HG02870 (cell line): ENCODE results near the gene TBK1.

Experiments
- ATAC-seq: cut with Tn5 transposase; IDR thresholded peaks from one replicate; pipeline ENCODE4 v1.9.1; 2021; ENCODE audit warnings: mild to moderate bottlenecking, moderate library complexity; ENCODE audit not compliant: unreplicated experiment

TBK1 gene

GRCh38 chr12:64450711-64451486 is 1.0 kb upstream of the TBK1 start:
- ATAC-seq = no peak

DNA sequence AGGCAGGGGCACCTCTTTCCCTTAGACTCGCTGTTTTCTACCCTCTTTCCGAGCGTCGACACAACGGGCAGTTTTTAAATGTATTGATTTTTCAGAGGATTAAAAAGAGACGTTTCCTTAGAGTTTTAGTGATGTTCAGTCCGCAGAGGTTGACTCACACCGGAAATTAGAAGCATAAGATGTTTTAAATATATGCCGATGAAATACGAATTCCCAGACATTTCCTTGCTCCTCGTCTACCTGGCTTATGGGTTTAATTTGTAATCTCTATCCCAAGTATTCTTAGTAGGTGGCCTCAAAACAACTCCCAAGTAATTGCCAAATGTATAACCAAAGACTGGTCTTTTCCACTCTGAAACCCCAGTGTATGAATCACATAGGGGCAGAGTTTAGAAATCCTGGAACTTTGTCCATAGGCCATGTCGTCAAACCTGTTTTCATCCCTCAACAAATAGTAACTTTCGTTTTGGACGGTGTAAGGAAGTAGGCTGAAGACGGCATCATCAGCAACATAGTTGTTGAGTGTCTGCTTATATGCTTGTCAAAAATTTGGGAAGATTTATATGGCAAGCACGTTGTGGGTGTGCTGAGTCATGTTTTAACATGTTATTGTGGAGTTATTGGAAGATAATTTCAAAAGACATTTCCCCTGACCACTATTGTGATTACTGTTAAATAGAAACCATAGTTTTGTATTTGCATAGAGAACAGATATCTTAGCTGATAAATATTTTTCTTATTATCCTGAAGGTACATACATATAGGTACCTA is 824 bp downstream of the TBK1 start:
- no peak for ATAC-seq

- ATAC-seq = no peak
Observed at GRCh38 chr12:64455506-64455905, 3.6 kb downstream of the TBK1 start.

GRCh38 chr12:64456119-64456518 is 4.2 kb downstream of the TBK1 start:
- ATAC-seq = no peak

DNA sequence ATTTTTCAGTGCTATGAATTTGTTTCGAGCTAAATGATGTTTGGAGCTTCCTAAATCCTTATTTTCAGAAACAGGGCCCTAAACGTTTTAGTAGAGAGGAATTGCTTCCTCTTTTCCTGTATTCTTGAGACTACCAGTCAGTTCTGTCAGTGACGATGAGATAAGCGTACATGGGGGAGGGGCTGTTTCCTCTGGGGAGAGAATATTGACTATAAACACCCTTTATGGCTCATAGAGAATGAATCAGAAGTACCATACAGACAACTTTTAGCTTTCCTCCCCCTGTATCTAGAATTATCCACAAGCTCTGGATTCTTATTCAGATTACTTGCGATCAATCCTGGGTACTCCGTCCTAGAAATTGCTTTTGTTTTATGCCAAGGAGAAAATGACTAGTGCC is 5.1 kb downstream of the TBK1 start:
- no peak for ATAC-seq

DNA sequence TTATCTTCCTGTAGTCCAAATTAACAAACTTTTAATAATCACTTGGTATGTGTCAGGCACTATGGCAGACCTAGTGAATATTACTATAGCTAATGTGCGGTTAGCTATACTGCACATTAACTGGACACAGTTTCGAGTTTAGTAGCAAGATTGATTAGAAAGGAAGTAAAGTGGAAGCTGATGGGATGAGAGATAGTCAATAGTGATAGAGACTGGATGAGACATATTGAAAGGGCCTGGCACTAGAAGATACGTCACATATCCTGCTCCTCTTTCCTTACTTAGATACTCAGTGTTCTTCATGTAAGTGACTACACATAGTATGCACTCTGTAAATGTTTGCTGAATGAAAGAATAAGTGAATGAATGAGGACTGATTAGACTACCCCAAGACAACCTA is 5.5 kb downstream of the TBK1 start:
- ATAC-seq = no peak

- no peak for ATAC-seq
Observed at GRCh38 chr12:64457923-64458322, 6.0 kb downstream of the TBK1 start.

DNA sequence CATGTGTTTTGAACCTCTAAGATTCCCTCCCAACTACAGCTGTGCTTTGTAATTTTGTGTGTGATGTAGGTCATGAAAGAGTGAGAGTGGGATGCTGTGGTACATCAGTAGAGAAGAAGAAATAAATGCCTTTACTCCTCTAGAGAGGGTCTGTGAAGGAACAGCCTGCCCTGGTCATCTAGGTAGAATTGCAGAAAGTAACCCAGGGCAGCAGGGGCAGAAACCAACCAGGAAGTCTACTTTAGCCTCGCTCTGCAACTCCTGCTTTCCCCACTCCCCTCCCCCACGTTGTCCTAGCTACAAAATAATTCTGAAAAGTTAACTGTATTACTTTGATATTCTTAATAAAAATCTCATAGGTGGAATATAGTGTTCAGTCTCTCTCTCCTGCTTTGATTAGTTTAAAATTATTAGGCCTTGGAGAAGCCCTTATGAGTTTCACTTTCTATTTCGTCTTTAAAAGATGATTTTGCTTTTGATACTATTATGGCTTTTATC is 7.5 kb downstream of the TBK1 start:
- peak; percentile 50 for ATAC-seq

DNA sequence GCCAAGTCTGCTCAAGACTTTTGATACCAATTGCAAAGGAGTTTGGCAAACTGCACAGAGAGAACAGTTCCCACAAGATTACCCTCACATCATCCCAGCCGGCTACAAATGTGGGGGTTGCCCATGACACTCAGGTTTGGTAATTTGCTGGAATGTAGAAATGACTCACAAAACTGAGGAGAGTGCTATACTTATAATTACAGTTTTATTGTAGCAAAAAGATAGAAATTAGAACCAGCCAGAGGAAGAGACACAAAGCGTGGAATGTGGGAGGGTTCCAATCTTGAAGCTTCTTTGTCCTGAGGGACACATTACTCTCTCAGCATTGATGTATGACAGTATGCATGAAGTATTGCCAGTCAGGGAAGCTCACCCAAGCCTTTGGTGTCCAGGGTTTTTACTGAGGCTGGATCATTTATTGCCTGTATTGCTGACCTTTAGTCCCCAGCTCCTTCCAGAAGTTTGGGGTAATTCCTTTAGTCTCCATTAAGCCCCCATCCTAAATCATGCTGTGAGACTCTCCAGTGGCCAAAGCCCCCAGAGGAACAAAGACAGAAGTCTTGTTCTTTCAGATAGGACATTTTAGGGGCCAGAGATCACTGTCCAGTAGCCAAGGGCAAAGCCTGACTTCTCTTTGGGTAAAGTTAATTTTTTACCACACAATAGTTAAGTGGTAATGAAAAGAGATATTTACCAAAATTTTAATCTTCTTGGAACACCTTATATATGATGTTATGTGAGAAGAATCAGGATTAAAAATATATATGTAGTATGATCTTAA is 9.9 kb downstream of the TBK1 start:
- no peak for ATAC-seq

GRCh38 chr12:64466178-64466577 is 14.3 kb downstream of the TBK1 start:
- ATAC-seq = no peak

DNA sequence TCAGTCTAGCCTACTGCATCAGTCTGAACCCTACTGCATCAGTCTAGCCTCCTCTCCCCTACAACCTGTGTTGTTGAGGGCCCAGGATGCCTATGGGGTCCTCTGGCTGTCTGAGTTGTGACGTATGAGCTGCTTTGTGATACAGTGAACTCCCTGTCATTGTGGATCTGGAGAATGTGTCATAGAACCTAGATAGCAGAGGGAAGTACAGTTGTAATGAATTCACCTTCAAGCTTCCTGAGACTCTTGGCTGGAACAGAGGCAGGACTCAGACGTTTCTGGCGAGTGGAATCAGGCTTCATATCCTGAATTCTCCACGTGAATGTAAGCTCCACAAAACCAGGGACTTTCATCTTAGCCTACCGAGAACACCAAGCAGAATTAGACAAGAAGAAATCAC is 17.0 kb downstream of the TBK1 start:
- no peak for ATAC-seq

DNA sequence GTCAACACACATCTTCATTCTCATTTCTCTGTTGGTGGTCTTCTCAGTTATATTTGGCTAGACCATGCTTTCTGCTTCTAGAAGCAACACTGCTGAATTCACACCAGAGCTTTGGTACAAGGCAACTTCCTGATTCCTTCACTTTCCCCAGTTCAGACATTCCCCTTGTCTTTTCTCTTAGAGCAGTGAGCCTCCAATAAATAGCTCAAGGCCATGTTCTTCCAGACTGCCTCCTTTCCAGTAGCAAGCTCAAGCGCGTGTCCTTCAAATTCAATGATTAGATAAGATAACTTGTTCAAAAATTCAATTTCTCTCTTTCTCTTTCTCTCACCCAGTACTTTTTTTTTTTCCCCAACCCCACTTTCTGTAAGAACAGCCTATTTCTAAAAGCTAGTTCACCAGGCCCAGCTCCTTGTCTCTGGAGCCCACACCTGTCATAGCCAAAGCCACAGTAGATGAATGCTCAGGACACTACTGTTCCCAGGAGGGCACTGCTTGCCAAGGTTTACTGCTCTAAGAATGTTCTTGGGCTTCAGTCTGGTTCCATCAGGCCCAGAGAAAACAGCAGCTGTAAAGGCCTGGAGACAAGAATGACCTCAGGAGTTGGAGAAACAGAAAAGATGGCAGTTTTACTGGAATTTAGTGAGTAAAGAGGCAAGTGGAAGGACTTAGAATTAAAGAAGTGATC is 17.7 kb downstream of the TBK1 start:
- no peak for ATAC-seq

DNA sequence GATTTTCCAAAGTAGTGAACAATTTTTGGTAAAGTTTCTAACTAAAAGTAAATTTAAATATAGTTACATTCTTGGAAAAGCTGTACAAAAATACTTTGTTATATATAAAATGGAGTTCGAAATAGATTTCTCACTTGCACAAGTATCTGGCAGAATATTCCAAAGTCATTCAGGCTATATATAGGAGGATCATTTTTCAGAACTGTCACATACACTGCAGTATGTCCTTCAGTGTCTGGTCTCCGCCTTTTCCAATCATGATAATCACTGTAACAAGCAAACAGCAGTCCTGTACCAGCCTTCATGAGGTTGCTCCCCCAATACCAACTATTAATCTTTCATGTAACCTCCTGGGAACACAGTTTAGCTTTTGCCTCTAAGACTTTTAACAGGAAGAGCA is 18.6 kb downstream of the TBK1 start:
- ATAC-seq = no peak

DNA sequence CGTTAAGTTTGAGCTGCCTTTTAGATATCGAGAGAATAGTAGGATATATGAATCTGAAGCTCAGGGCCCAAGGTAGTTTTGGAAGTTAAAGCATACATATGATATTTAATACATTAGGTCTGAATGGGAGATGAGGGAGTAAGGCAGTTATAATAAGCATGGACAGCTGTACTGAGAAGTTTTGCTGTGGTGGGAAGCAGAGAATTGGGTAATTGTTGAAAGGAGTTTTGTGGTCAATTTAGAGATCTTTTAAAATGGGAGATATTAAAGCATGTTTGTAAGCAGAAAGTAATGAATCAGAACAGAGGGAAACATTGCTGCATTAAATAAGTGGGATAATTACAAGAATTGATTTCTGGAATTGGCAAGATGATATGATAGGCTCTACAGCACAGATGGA is 21.3 kb downstream of the TBK1 start:
- no peak for ATAC-seq

DNA sequence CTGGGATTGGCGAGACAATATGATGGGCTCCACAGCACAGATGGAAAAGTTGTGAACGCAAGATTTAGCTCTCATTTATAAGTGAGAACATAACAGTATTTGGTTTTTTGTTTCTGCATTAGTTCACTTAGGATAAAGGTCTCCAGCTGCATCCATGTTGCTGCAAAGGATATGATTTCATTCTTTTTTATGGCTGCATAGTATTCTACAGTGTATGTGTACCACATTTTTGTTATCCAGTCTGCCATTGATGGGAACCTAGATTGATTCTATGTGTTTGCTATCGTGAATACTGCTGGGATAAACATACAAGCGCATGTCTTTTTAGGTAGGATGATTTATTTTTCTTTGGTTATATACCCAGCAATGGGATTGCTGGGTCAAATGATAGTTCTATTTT is 23.6 kb downstream of the TBK1 start:
- ATAC-seq = no peak

DNA sequence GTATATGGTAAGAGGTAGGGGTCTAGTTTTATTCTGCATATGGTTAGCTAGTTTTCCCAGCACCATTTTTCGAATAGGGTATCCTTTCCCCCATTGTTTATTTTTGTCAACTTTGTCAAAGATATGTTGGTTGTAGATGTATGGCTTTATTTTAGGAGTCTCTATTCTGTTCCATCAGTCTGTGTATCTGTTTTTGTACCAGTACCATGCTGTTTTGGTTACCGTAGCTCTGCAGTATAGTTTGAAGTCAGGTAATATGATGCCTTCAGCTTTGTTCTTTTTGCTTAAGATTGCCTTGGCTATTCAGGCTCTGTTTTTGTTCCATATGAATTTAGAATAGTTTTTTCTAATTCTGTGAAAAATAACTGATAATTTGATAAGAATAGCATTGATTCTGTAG is 24.9 kb downstream of the TBK1 start:
- ATAC-seq = no peak

- ATAC-seq = no peak
Observed at GRCh38 chr12:64478661-64479060, 26.7 kb downstream of the TBK1 start.

GRCh38 chr12:64480148-64480547 is 28.2 kb downstream of the TBK1 start:
- ATAC-seq = no peak

DNA sequence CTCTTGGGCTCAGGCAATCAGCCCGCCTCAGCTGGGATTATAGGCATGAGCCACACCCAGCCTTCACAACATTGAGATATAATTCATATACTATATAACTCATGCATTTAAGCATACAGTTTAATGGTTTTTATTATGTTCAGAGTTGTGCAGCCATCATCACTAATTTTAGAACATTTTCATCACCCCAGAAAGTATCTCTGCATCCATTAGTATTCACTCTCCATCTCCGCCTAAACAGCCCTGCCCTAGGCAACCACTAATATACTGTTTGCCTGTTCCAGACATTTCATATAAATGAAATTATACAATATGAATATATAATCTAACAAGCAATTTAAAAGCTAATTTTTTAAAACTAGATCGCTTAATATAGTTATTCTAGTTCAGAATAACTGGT is 34.7 kb downstream of the TBK1 start:
- ATAC-seq = no peak

GRCh38 chr12:64491718-64492117 is 39.8 kb downstream of the TBK1 start:
- ATAC-seq = no peak

- no peak for ATAC-seq
Observed at GRCh38 chr12:64493513-64493912, 41.6 kb downstream of the TBK1 start.
